COLO668 (cell line): ENCODE data around the gene RNF40.

Experiments
- DNase-seq: peaks from one replicate; lab custom pipeline; 2025; ENCODE audit not compliant: unreplicated experiment; lab: John Stamatoyannopoulos, UW

The RNF40 gene

GRCh38 chr16:30813821-30814189 lies 51.7 kb downstream of the RNF40 start:
- DNase-seq: no peak

- no peak for DNase-seq
Observed at GRCh38 chr16:30816769-30817168, 54.6 kb downstream of the RNF40 start.

GRCh38 chr16:30820952-30821421 lies 58.9 kb downstream of the RNF40 start:
- peak; percentile 50 for DNase-seq

DNA sequence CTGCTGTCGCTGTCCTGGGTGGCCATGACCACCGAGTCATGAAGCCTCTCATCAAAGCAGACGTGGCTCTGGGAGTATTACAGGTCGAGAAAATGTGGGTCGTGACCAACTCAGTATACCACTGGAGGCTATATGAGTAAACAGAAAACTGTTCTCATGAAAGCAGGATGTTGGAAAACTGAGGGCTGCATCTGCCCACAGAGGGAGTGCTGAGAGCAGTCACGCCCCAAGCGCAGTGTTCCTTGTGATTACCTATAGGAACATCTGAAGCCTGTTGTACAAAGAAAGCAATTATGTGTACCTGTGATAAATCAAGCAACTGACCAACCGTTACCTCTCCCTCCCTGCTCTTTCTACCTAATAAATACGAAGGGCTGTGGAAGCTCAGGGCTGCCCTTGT lies 59.3 kb downstream of the RNF40 start:
- peak; percentile 46 for DNase-seq

GRCh38 chr16:30821891-30822290 lies 59.8 kb downstream of the RNF40 start:
- DNase-seq: no peak
